ENCODE data around the gene DMXL2. TPM values are rescaled to one million over a fixed set of nuclear protein-coding genes. Genes with fewer than 3 reads are reported as not detected.
"Not testable (repeated sequence)": the region's sequence is repeated elsewhere in the genome, so short reads cannot be mapped to it uniquely, and the experiment has no call there.

The DMXL2 gene
- total and polyA plus RNA-seq, 2 experiments from 2014 or later, result 3.6 to 17.6 TPM

- H3K9me3 ChIP-seq (ENCODE audit: low read depth), result no peaks in the 10 kb centered on the region
- H3K79me2 ChIP-seq (ENCODE audit: insufficient read depth), result no peaks in the 10 kb centered on the region
- H3F3A ChIP-seq (ENCODE audit: insufficient read depth), result 0 out of 2 replicates have a peak, but pooled peaks cover 18% of the 10 kb centered on the region
- no peak overlapping the region for H3K27ac ChIP-seq
- H2AFZ ChIP-seq, result no peak overlapping the region
- in situ Hi-C loops (cut with MboI), result no loop called here
- H4K20me1 ChIP-seq (ENCODE audit: insufficient read depth), result peaks cover 4% of the 10 kb centered on the region; the same call in 1 of the 2 replicates
- H3K27me3 ChIP-seq (replicated peaks; ENCODE audit: insufficient read depth), result no peaks in the 10 kb centered on the region
- H3K9me2 ChIP-seq (ENCODE audit: insufficient read depth), result no peaks in the 10 kb centered on the region
- H3K9ac ChIP-seq, result no peak overlapping the region
- no peak overlapping the region for H3K4me3 ChIP-seq
- 95 to 97% methylated on average over 1 of the region's 1 CpG for WGBS, 2 experiments (ENCODE audit: low coverage in 1 of 2, low lambda C conversion rate in 2 of 2, missing lambda C conversion rate in 2 of 2)
- TF ChIP-seq EZH2phosphoT487 (IDR thresholded peaks at IDR 0.05; ENCODE audit: insufficient read depth, low read depth), result no peak
- TF ChIP-seq EZH2 (IDR thresholded peaks at IDR 0.05; ENCODE audit: insufficient read depth, poor library complexity, severe bottlenecking), result no peak
- H3K4me1 ChIP-seq (ENCODE audit: insufficient read depth), result peaks cover 11% of the 10 kb centered on the region
- no peaks in the 10 kb centered on the region for H3K36me3 ChIP-seq (ENCODE audit: low read depth)
- DNase-seq, result peak; percentile 0
- no peak overlapping the region for H3K4me2 ChIP-seq (ENCODE audit: unreplicated experiment)
Observed at GRCh38 chr15:51576286-51576850, 46.2 kb downstream of the DMXL2 start.

DNA sequence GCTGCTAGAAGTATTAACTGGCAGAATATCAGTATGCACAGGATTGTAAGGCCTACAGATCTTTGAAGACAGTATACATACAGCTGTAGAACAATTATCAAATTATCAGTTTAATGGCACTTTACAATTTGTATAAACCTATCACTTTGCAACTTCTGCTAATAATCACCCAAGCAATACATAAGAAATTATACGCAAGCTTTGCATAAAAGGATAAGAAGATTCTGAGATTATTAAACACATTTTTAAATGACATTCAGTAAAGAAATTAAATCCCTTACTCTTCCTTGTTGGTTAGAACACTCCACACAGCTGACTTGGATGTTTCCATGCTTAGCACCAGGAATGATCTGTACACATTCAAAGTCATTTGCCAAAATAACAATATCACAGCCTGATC, 46.8 kb downstream of the DMXL2 start:
- Histone ChIP-seq H3K4me3 (no peak overlapping the region), H3K79me2 (ENCODE audit: insufficient read depth) (no peaks in the 10 kb centered on the region), H3K27ac (no peak overlapping the region), H3K9ac (no peak overlapping the region), H3K27me3 (replicated peaks; ENCODE audit: insufficient read depth) (no peaks in the 10 kb centered on the region), H4K20me1 (ENCODE audit: insufficient read depth) (peaks cover 4% of the 10 kb centered on the region; the same call in 1 of the 2 replicates), H2AFZ (no peak overlapping the region), H3F3A (ENCODE audit: insufficient read depth) (0 out of 2 replicates have a peak, but pooled peaks cover 18% of the 10 kb centered on the region), H3K9me3 (ENCODE audit: low read depth) (no peaks in the 10 kb centered on the region), H3K36me3 (ENCODE audit: low read depth) (no peaks in the 10 kb centered on the region), H3K9me2 (ENCODE audit: insufficient read depth) (no peaks in the 10 kb centered on the region), H3K4me2 (ENCODE audit: unreplicated experiment) (no peak overlapping the region), H3K4me1 (ENCODE audit: insufficient read depth) (peaks cover 11% of the 10 kb centered on the region)
- DNase-seq, result no peak
- 98 to 100% methylated on average over 1 of the region's 1 CpG for WGBS, 2 experiments (ENCODE audit: low coverage in 1 of 2, low lambda C conversion rate in 2 of 2, missing lambda C conversion rate in 2 of 2)
- TF ChIP-seq EZH2phosphoT487 (IDR thresholded peaks at IDR 0.05; ENCODE audit: insufficient read depth, low read depth) (no peak), EZH2 (IDR thresholded peaks at IDR 0.05; ENCODE audit: insufficient read depth, poor library complexity, severe bottlenecking) (no peak)
- in situ Hi-C loops (cut with MboI), result no loop called here

GRCh38 chr15:51573352-51573751, 49.2 kb downstream of the DMXL2 start:
- H4K20me1 ChIP-seq (ENCODE audit: insufficient read depth); H2AFZ ChIP-seq; H3K36me3 ChIP-seq (ENCODE audit: low read depth); H3K79me2 ChIP-seq (ENCODE audit: insufficient read depth); H3K27me3 ChIP-seq (replicated peaks; ENCODE audit: insufficient read depth); in situ Hi-C loops (cut with MboI); H3K27ac ChIP-seq; H3K9me2 ChIP-seq (ENCODE audit: insufficient read depth); H3K9ac ChIP-seq; H3K4me2 ChIP-seq (ENCODE audit: unreplicated experiment); H3K9me3 ChIP-seq (ENCODE audit: low read depth); H3K4me3 ChIP-seq; DNase-seq: not testable (repeated sequence)
- Histone ChIP-seq H3K4me1 (ENCODE audit: insufficient read depth) (peaks cover 11% of the 10 kb centered on the region), H3F3A (ENCODE audit: insufficient read depth) (0 out of 2 replicates have a peak, but pooled peaks cover 18% of the 10 kb centered on the region)
- 86 to 92% methylated on average over 2 of the region's 2 CpGs for WGBS, 2 experiments (ENCODE audit: low coverage in 1 of 2, low lambda C conversion rate in 2 of 2, missing lambda C conversion rate in 2 of 2)

GRCh38 chr15:51568939-51569784, 53.4 kb downstream of the DMXL2 start:
- H3K9ac ChIP-seq; H2AFZ ChIP-seq; H3K27ac ChIP-seq; H3K4me1 ChIP-seq (ENCODE audit: insufficient read depth); H3K9me3 ChIP-seq (ENCODE audit: low read depth); H3K27me3 ChIP-seq (replicated peaks; ENCODE audit: insufficient read depth); H3K36me3 ChIP-seq (ENCODE audit: low read depth); H3F3A ChIP-seq (ENCODE audit: insufficient read depth); H3K4me2 ChIP-seq (ENCODE audit: unreplicated experiment); H3K4me3 ChIP-seq; H3K79me2 ChIP-seq (ENCODE audit: insufficient read depth); H4K20me1 ChIP-seq (ENCODE audit: insufficient read depth); in situ Hi-C loops (cut with MboI); DNase-seq; H3K9me2 ChIP-seq (ENCODE audit: insufficient read depth): not testable (repeated sequence)
- 82 to 84% methylated on average over 18 of the region's 18 CpGs for WGBS, 2 experiments (ENCODE audit: low coverage in 1 of 2, low lambda C conversion rate in 2 of 2, missing lambda C conversion rate in 2 of 2)
